ENCODE results near the gene CDA.

GRCh38 chr1:20665726-20666125, 76.8 kb downstream of the CDA start:
- no peak for TF ChIP-seq L3MBTL2 (conservative IDR thresholded peaks at IDR 0.05)
- no peak for TF ChIP-seq TARDBP (IDR thresholded peaks at IDR 0.05)
- no peak for TF ChIP-seq HDGF (IDR thresholded peaks at IDR 0.05; ENCODE audit: borderline replicate concordance)
- no peak for TF ChIP-seq SP1 (IDR thresholded peaks at IDR 0.05)
- no peak for TF ChIP-seq ELF4 (IDR thresholded peaks at IDR 0.05)
- no peak for TF ChIP-seq SUZ12 (IDR thresholded peaks at IDR 0.05)
- TF ChIP-seq ZNF384 (IDR thresholded peaks at IDR 0.05) = no peak
- no peak for TF ChIP-seq BHLHE40 (IDR thresholded peaks at IDR 0.05; ENCODE audit: borderline replicate concordance)
- no peak for TF ChIP-seq LEF1 (IDR thresholded peaks at IDR 0.05; ENCODE audit: borderline replicate concordance)
- TF ChIP-seq ARNT (IDR thresholded peaks at IDR 0.05) = no peak
- TF ChIP-seq FOXK2 (IDR thresholded peaks at IDR 0.05) = no peak
- no peak for TF ChIP-seq NFRKB (IDR thresholded peaks at IDR 0.05)

Data from HEK293T (cell line).